DOHH2 (cell line): Measurements from ENCODE around the gene SLC12A8.

Source experiments
- H3F3A ChIP-seq: fragments of 200-600 bp; sonication (generic), shearing (Covaris generic); 2 replicates; pipeline ENCODE4 v1.6.0; 2016; ENCODE audit warnings: antibody characterized with exemption, mild to moderate bottlenecking; ENCODE audit not compliant: control insufficient read depth, insufficient read depth
- H3K27ac ChIP-seq: fragments of 200-600 bp; sonication (generic); 2 replicates; pipeline ENCODE4 v1.5.1; 2014; ENCODE audit warnings: low read depth, mild to moderate bottlenecking, low read length, moderate library complexity
- H3K27me3 ChIP-seq: fragments of 200-600 bp; sonication (generic); 2 replicates; pipeline ENCODE4 v1.6.1; 2014; ENCODE audit warnings: mild to moderate bottlenecking, low read length, mixed read lengths; ENCODE audit not compliant: control insufficient read depth
- H3K36me3 ChIP-seq: fragments of 200-600 bp; sonication (generic); 2 replicates; pipeline ENCODE4 v1.6.1; 2014; ENCODE audit warnings: mild to moderate bottlenecking, low read length, moderate library complexity, mixed read lengths; ENCODE audit not compliant: control insufficient read depth
- H3K4me1 ChIP-seq: fragments of 200-600 bp; sonication (generic); 2 replicates; pipeline ENCODE4 v1.6.1; 2014; ENCODE audit warnings: mild to moderate bottlenecking, low read length, mixed read lengths; ENCODE audit not compliant: control insufficient read depth
- H3K4me2 ChIP-seq: fragments of 200-600 bp; sonication (generic); 2 replicates; pipeline ENCODE4 v1.6.0; 2014; ENCODE audit warnings: mild to moderate bottlenecking, low read length, moderate library complexity
- H3K4me3 ChIP-seq: fragments of 200-600 bp; sonication (generic); 2 replicates; pipeline ENCODE4 v1.5.1; 2014; ENCODE audit warnings: mild to moderate bottlenecking, low read length, mixed read lengths
- H3K79me2 ChIP-seq: fragments of 200-600 bp; sonication (generic); 2 replicates; pipeline ENCODE4 v1.6.1; 2014; ENCODE audit warnings: mild to moderate bottlenecking, low read length, mixed read lengths; ENCODE audit not compliant: control insufficient read depth
- H3K9me2 ChIP-seq: fragments of 200-600 bp; sonication (generic); replicated peaks from 2 replicates; pipeline ENCODE4 v1.6.1; 2014; ENCODE audit warnings: mild to moderate bottlenecking, low read length, mixed read lengths; ENCODE audit not compliant: control insufficient read depth
- H3K9me3 ChIP-seq: fragments of 200-600 bp; sonication (generic); 2 replicates; pipeline ENCODE4 v1.6.1; 2014; ENCODE audit warnings: antibody characterized with exemption, low read length, mixed read lengths; ENCODE audit not compliant: control insufficient read depth, insufficient read depth
- H4K20me1 ChIP-seq: fragments of 200-600 bp; sonication (generic); 2 replicates; pipeline ENCODE4 v1.6.0; 2014; ENCODE audit warnings: low read depth, mild to moderate bottlenecking, antibody characterized with exemption, low read length, moderate library complexity; ENCODE audit not compliant: control insufficient read depth, insufficient read depth
- EZH2phosphoT487 ChIP-seq: fragments of 200-600 bp; sonication (generic); IDR thresholded peaks from 2 replicates; pipeline ENCODE4 v1.6.1; 2017; ENCODE audit warnings: borderline replicate concordance, mild to moderate bottlenecking, antibody characterized with exemption, low read length, moderate library complexity, mixed read lengths
- TF ChIP-seq, protein P1 (sequence below): fragments of 200-600 bp; sonication (generic); IDR thresholded peaks from one replicate; pipeline ENCODE4 v1.5.1; 2014; ENCODE audit warnings: antibody characterized with exemption, mild to moderate bottlenecking, low read depth, low read length; ENCODE audit not compliant: poor library complexity, severe bottlenecking

Gene SLC12A8

DNA sequence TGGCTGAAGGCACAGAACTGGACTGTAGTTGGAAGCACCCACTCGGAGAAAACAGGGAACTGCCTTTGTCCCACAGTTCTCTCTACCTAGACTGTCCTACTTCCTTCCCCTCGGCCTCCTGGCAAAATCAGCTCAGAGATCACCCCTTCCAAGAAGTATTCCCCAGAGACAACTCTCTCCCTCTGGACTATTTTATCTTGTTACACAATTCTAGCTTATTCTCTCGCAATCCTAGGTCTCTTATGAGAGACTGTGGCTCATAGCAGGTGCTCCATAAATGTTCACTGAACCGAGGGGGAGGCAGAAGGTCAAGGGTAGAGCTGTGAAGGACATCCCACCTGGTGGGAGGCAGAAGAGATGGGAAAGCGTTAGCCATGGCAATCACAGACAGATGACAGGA is 167.4 kb downstream of the SLC12A8 start:
- Histone ChIP-seq H3K79me2 (no peaks in the 10 kb centered on the region), H4K20me1 (no peaks in the 10 kb centered on the region), H3K27me3 (peaks cover 3% of the 10 kb centered on the region; the same call in 1 of the 2 replicates), H3K4me1 (no peaks in the 10 kb centered on the region), H3F3A (no peaks in the 10 kb centered on the region), H3K9me3 (no peaks in the 10 kb centered on the region), H3K4me2 (no peak overlapping the region), H3K27ac (no peak overlapping the region), H3K9me2 (no peaks in the 10 kb centered on the region), H3K4me3 (no peak overlapping the region), H3K36me3 (no peaks in the 10 kb centered on the region)
- TF ChIP-seq EZH2phosphoT487, result no peak
- TF ChIP-seq, protein P1, sequence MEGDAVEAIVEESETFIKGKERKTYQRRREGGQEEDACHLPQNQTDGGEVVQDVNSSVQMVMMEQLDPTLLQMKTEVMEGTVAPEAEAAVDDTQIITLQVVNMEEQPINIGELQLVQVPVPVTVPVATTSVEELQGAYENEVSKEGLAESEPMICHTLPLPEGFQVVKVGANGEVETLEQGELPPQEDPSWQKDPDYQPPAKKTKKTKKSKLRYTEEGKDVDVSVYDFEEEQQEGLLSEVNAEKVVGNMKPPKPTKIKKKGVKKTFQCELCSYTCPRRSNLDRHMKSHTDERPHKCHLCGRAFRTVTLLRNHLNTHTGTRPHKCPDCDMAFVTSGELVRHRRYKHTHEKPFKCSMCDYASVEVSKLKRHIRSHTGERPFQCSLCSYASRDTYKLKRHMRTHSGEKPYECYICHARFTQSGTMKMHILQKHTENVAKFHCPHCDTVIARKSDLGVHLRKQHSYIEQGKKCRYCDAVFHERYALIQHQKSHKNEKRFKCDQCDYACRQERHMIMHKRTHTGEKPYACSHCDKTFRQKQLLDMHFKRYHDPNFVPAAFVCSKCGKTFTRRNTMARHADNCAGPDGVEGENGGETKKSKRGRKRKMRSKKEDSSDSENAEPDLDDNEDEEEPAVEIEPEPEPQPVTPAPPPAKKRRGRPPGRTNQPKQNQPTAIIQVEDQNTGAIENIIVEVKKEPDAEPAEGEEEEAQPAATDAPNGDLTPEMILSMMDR, result no peak

DNA sequence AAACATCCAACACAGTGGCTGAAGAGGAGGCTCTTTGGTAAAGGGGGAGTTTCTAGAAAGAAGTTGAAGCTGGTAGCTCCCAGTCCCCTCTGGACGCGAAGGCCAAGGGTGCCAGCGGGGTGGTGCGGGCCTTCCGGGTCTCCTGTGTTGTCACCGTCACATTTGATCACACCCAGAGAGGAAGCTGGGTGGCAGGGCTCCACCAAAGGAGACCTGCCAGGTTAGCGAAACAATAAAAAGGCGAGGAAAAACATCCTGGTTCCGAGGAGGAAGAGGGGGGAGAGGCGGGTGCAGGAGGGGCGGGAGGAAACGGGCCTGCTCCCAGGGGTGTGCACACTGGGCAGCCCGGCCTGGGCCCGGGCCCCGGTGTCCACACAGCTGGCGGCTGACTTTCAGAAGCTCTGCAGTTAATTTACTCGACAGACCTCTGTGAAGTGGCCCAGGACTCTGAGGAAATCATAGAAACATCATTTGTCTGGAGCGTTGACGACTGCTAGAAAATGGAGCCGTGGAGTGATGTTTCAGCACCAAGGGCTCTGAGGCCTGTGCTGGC is 168.9 kb downstream of the SLC12A8 start:
- Histone ChIP-seq H3K4me3 (no peak overlapping the region), H3K9me2 (no peaks in the 10 kb centered on the region), H3K27me3 (peaks cover 5% of the 10 kb centered on the region; the same call in 1 of the 2 replicates), H3K4me1 (no peaks in the 10 kb centered on the region), H3K27ac (no peak overlapping the region), H4K20me1 (no peaks in the 10 kb centered on the region), H3F3A (no peaks in the 10 kb centered on the region), H3K4me2 (no peak overlapping the region), H3K9me3 (no peaks in the 10 kb centered on the region), H3K36me3 (no peaks in the 10 kb centered on the region), H3K79me2 (no peaks in the 10 kb centered on the region)
- TF ChIP-seq, protein P1, result no peak
- no peak for TF ChIP-seq EZH2phosphoT487

DNA sequence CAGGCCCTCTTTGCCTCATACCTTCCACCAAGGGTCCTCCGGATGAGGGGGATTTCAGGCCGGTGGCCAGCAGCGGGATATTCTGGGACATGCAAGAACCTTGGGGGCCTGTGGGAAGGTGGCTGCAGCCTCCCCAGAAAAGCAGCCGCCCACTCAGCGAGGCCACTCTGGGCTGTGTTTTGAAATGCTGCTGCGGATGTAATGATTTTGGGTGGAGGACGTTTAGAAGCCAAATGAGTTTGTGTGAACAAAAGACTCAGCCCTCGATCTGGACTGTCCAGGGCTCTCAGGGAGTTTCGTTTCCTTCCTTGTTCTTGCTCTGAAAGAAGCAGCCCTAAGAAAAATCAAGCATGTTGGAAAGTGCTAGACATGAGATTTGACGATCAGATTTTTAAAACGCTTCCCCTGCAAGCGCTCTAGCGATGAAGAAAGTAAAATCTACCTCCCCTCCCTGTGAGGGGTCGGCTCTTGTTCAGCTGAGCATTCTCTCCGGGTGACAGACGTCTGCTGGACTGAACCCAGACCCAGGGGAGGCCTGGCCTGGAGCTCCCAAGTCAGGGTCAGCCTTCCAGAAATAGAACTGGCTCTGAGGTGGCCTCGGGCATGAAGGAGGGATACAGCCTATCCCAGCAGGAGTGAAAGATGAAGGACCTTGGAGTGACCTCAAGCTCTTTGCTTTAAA is 169.7 kb downstream of the SLC12A8 start:
- Histone ChIP-seq H4K20me1 (no peaks in the 10 kb centered on the region), H3K27ac (no peak overlapping the region), H3K27me3 (peaks cover 5% of the 10 kb centered on the region; the same call in 1 of the 2 replicates), H3K9me3 (no peaks in the 10 kb centered on the region), H3K4me2 (no peak overlapping the region), H3K9me2 (no peaks in the 10 kb centered on the region), H3K4me3 (no peak overlapping the region), H3K79me2 (no peaks in the 10 kb centered on the region), H3F3A (no peaks in the 10 kb centered on the region), H3K4me1 (no peaks in the 10 kb centered on the region), H3K36me3 (no peaks in the 10 kb centered on the region)
- TF ChIP-seq, protein P1, result no peak
- TF ChIP-seq EZH2phosphoT487, result no peak
